ENCODE results near the gene CENPU.

The CENPU gene

GRCh38 chr4:184751585-184751956 lies 17.7 kb upstream of the CENPU start:
- Histone ChIP-seq H3K9ac (no peak overlapping the region), H3K36me3 (ENCODE audit: insufficient read depth) (no peaks in the 10 kb centered on the region; the same call in 1 of the 2 replicates), H3K4me3 (IDR thresholded peaks at IDR 0.05; ENCODE audit: insufficient read depth, low read depth, low read length) (no peak overlapping the region), H3K79me2 (ENCODE audit: insufficient read depth, low read depth) (no peaks in the 10 kb centered on the region), H3K27ac (no peak overlapping the region), H2AFZ (ENCODE audit: low read depth) (no peak overlapping the region), H3K4me1 (ENCODE audit: low read depth, poor library complexity, severe bottlenecking) (peaks cover 18% of the 10 kb centered on the region), H3K4me2 (no peak overlapping the region), H3K27me3 (ENCODE audit: insufficient read depth, low read depth) (no peaks in the 10 kb centered on the region), H4K20me1 (ENCODE audit: insufficient read depth) (no peaks in the 10 kb centered on the region)
- no peak for TF ChIP-seq CTCF (conservative IDR thresholded peaks at IDR 0.05; ENCODE audit: low read depth, low read length)

- Histone ChIP-seq H3K4me1 (ENCODE audit: low read depth, poor library complexity, severe bottlenecking) (peaks cover 23% of the 10 kb centered on the region), H3K9ac (no peak overlapping the region), H3K4me3 (IDR thresholded peaks at IDR 0.05; ENCODE audit: insufficient read depth, low read depth, low read length) (no peak overlapping the region), H4K20me1 (ENCODE audit: insufficient read depth) (no peaks in the 10 kb centered on the region), H3K79me2 (ENCODE audit: insufficient read depth, low read depth) (no peaks in the 10 kb centered on the region), H3K27ac (no peak overlapping the region), H3K27me3 (ENCODE audit: insufficient read depth, low read depth) (no peaks in the 10 kb centered on the region), H3K36me3 (ENCODE audit: insufficient read depth) (no peaks in the 10 kb centered on the region; the same call in 1 of the 2 replicates), H3K4me2 (no peak overlapping the region), H2AFZ (ENCODE audit: low read depth) (no peak overlapping the region)
- TF ChIP-seq CTCF (conservative IDR thresholded peaks at IDR 0.05; ENCODE audit: low read depth, low read length) = no peak
Observed at GRCh38 chr4:184750926-184751584, 17.2 kb upstream of the CENPU start.

GRCh38 chr4:184748251-184748652 lies 14.4 kb upstream of the CENPU start:
- Histone ChIP-seq H3K27ac (no peak overlapping the region), H3K9ac (no peak overlapping the region), H2AFZ (ENCODE audit: low read depth) (no peak overlapping the region), H4K20me1 (ENCODE audit: insufficient read depth) (no peaks in the 10 kb centered on the region), H3K4me1 (ENCODE audit: low read depth, poor library complexity, severe bottlenecking) (peaks cover 30% of the 10 kb centered on the region), H3K36me3 (ENCODE audit: insufficient read depth) (no peaks in the 10 kb centered on the region), H3K4me3 (IDR thresholded peaks at IDR 0.05; ENCODE audit: insufficient read depth, low read depth, low read length) (no peak overlapping the region), H3K79me2 (ENCODE audit: insufficient read depth, low read depth) (no peaks in the 10 kb centered on the region), H3K4me2 (no peak overlapping the region; the same call in 1 of the 2 replicates), H3K27me3 (ENCODE audit: insufficient read depth, low read depth) (no peaks in the 10 kb centered on the region)
- no peak for TF ChIP-seq CTCF (conservative IDR thresholded peaks at IDR 0.05; ENCODE audit: low read depth, low read length)

GRCh38 chr4:184747034-184747830 lies 13.3 kb upstream of the CENPU start:
- Histone ChIP-seq H3K4me1 (ENCODE audit: low read depth, poor library complexity, severe bottlenecking) (peaks cover 30% of the 10 kb centered on the region), H3K27me3 (ENCODE audit: insufficient read depth, low read depth) (no peaks in the 10 kb centered on the region), H3K79me2 (ENCODE audit: insufficient read depth, low read depth) (no peaks in the 10 kb centered on the region), H4K20me1 (ENCODE audit: insufficient read depth) (no peaks in the 10 kb centered on the region), H3K4me2 (peak overlapping the region; percentile 80), H3K4me3 (IDR thresholded peaks at IDR 0.05; ENCODE audit: insufficient read depth, low read depth, low read length) (no peak overlapping the region), H2AFZ (ENCODE audit: low read depth) (peak overlapping the region; percentile 43; the same call in 1 of the 2 replicates), H3K36me3 (ENCODE audit: insufficient read depth) (no peaks in the 10 kb centered on the region), H3K9ac (peak overlapping the region; percentile 45; the same call in 1 of the 2 replicates), H3K27ac (peak overlapping the region; percentile 79)
- TF ChIP-seq CTCF (conservative IDR thresholded peaks at IDR 0.05; ENCODE audit: low read depth, low read length) = no peak
